DOHH2 (cell line): ENCODE results near the gene EDN3.

Experiments
- EZH2phosphoT487 ChIP-seq: fragments of 200-600 bp; sonication (generic); IDR thresholded peaks from 2 replicates; pipeline ENCODE4 v1.6.1; 2017; ENCODE audit warnings: borderline replicate concordance, mild to moderate bottlenecking, antibody characterized with exemption, low read length, moderate library complexity, mixed read lengths
- TF ChIP-seq, protein P1 (sequence below): fragments of 200-600 bp; sonication (generic); IDR thresholded peaks from one replicate; pipeline ENCODE4 v1.5.1; 2014; ENCODE audit warnings: antibody characterized with exemption, mild to moderate bottlenecking, low read depth, low read length; ENCODE audit not compliant: poor library complexity, severe bottlenecking

DNA sequence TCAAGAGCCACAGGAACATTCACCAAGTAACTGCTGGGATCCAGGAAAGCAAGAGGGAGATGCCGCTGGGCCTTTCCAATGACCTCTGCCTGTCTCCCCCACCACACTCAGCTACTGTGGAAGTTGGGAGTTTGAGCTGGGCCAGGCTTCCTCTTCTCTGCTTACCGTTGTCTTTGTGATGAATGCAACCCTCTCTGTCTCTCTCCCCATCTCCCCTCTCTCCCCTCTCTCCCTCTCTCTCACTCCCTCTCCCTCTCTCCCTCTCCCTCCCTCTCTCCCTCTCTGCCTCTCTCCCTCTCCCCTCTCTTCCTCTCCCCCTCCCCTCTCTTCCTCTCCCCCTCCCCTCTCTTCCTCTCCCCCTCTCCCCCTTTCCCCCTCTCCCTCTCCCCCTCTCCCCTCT, 54.8 kb downstream of the EDN3 start:
- TF ChIP-seq, protein P1, sequence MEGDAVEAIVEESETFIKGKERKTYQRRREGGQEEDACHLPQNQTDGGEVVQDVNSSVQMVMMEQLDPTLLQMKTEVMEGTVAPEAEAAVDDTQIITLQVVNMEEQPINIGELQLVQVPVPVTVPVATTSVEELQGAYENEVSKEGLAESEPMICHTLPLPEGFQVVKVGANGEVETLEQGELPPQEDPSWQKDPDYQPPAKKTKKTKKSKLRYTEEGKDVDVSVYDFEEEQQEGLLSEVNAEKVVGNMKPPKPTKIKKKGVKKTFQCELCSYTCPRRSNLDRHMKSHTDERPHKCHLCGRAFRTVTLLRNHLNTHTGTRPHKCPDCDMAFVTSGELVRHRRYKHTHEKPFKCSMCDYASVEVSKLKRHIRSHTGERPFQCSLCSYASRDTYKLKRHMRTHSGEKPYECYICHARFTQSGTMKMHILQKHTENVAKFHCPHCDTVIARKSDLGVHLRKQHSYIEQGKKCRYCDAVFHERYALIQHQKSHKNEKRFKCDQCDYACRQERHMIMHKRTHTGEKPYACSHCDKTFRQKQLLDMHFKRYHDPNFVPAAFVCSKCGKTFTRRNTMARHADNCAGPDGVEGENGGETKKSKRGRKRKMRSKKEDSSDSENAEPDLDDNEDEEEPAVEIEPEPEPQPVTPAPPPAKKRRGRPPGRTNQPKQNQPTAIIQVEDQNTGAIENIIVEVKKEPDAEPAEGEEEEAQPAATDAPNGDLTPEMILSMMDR, result no peak
- TF ChIP-seq EZH2phosphoT487, result no peak
